Lower leg skin (tissue), 4 donors: ENCODE data around the gene DDX41. TPM values are rescaled to one million over a fixed set of nuclear protein-coding genes. Genes with fewer than 3 reads are reported as not detected.

Experiments
- DNase-seq, 2 donors: peaks; one replicate each; pipeline ENCODE4 v3.0.0-alpha.2; 2019; ENCODE audit warnings: low spot score in 2 of 2
- H3K4me3 ChIP-seq: fragments of 200-600 bp; sonication (generic); 2 replicates; pipeline ENCODE4 v1.5.1; 2017; ENCODE audit warnings: mild to moderate bottlenecking, low read depth; ENCODE audit not compliant: poor library complexity, severe bottlenecking
- CTCF ChIP-seq, 3 donors: fragments of 450-650 bp; IDR thresholded peaks; one replicate each; pipeline ENCODE4 v1.5.1; 2016; ENCODE audit warnings: antibody characterized with exemption in 3 of 3, mild to moderate bottlenecking in 3 of 3, moderate library complexity in 2 of 3
- POLR2A ChIP-seq, 2 donors: fragments of 450-650 bp; IDR thresholded peaks; one replicate each; pipeline ENCODE4 v1.6.1; 2016 to 2017; ENCODE audit warnings: antibody characterized with exemption in 2 of 2, mild to moderate bottlenecking in 1 of 2, moderate library complexity in 1 of 2
- WGBS, 2 donors: methylation state at CpG; one replicate each; pipeline ENCODE4 v1.1.5; 2018; 5-methylcytosine and 5-hydroxymethylcytosine counted together
- intact Hi-C: fragments of 100-400 bp; cut with DNase I; formaldehyde crosslinking; loops from one replicate; pipeline ENCODE4 v1.15.0; 2023; ENCODE audit warnings: low total_unique reads
- total RNA-seq, 4 donors: library from RNA; depleted of rRNA; stranded (reverse); fragments of >200 nt; gene quantifications; one replicate each; pipeline ENCODE4 v1.1.0, GENCODE V29; 2016

Gene DDX41
- total RNA-seq, 4 donors from 2014 or later, result 70.7 to 108 (median 88.6) TPM

GRCh38 chr5:177527595-177527994, 10.8 kb upstream of the DDX41 start:
- intact Hi-C loops, result no loop called here
- DNase-seq, result no peak
- H3K4me3 ChIP-seq, result no peak overlapping the region
- TF ChIP-seq POLR2A (IDR thresholded peaks at IDR 0.05), result no peak
- TF ChIP-seq CTCF (IDR thresholded peaks at IDR 0.05), result no peak
- WGBS, 2 donors, result 91 to 92% methylated on average over 8 of the region's 8 CpGs

GRCh38 chr5:177526791-177527190, 10.0 kb upstream of the DDX41 start:
- no peak for DNase-seq
- no peak overlapping the region for H3K4me3 ChIP-seq
- WGBS, 2 donors, result 84 to 96% methylated on average over 6 of the region's 6 CpGs
- TF ChIP-seq POLR2A (IDR thresholded peaks at IDR 0.05) (no peak), CTCF (IDR thresholded peaks at IDR 0.05) (no peak)
- intact Hi-C loops, result no loop called here

GRCh38 chr5:177526191-177526590, 9.4 kb upstream of the DDX41 start:
- H3K4me3 ChIP-seq, result no peak overlapping the region
- intact Hi-C loops, result no loop called here
- 93 to 94% methylated on average over 4 of the region's 4 CpGs for WGBS, 2 donors
- TF ChIP-seq POLR2A (IDR thresholded peaks at IDR 0.05) (no peak), CTCF (IDR thresholded peaks at IDR 0.05) (no peak)
- no peak for DNase-seq

GRCh38 chr5:177524941-177525655, 8.3 kb upstream of the DDX41 start:
- TF ChIP-seq POLR2A (IDR thresholded peaks at IDR 0.05) (no peak), CTCF (IDR thresholded peaks at IDR 0.05) (no peak)
- intact Hi-C loops, result no loop called here
- no peak overlapping the region for H3K4me3 ChIP-seq
- no peak for DNase-seq
- 54 to 65% methylated on average over 10 of the region's 10 CpGs for WGBS, 2 donors

- WGBS, 2 donors, result 90% methylated on average over 11 of the region's 12 CpGs
Observed at GRCh38 chr5:177524539-177524900, 7.8 kb upstream of the DDX41 start.

More at GRCh38 chr5:177524539-177524900, 7.8 kb upstream of the DDX41 start:
- intact Hi-C loops, result no loop called here
- H3K4me3 ChIP-seq, result no peak overlapping the region
- no peak for DNase-seq
- no peak for TF ChIP-seq POLR2A (IDR thresholded peaks at IDR 0.05)
- TF ChIP-seq CTCF (IDR thresholded peaks at IDR 0.05), result no peak
